GM19023 (cell line): ENCODE data around the gene TNIP3.

Experiments
- ATAC-seq: cut with Tn5 transposase; IDR thresholded peaks from one replicate; pipeline ENCODE4 v1.9.1; 2021; ENCODE audit warnings: mild to moderate bottlenecking, moderate library complexity; ENCODE audit not compliant: unreplicated experiment

Gene TNIP3

DNA sequence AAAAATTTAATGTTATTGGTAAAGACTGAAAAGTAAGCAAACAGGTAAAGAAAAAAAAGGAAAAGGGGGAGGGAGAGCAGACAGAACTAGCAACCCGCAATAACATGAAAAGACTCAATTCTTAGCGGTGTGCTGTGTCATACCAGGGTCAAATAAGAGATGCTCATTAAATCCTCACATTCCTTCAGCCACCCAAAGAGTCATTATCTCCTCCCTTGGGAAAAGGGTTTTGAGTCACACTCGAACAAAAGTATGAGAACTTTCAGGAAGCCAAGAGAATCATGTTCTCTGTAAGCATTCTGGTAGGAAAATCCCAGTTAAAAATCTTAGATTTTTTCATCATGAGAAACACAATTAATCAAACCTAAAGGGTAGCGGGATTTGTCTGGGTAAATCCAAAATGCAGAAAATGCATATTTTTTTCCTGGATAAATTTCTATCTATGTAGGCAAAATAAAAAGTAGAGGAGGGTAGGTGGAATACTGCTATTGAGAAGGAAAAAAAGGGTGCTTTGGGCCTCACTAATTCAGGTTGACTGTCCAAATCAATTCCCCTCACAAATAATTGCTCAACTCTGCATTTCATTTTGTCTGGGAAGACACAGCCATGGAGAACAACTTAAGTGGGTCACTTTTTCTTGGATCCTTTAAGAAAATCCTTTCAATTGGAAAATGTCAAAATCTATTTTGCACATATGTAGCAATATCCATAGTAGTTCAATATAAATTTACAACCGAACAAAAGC is 23.2 kb downstream of the TNIP3 start:
- ATAC-seq: no peak

DNA sequence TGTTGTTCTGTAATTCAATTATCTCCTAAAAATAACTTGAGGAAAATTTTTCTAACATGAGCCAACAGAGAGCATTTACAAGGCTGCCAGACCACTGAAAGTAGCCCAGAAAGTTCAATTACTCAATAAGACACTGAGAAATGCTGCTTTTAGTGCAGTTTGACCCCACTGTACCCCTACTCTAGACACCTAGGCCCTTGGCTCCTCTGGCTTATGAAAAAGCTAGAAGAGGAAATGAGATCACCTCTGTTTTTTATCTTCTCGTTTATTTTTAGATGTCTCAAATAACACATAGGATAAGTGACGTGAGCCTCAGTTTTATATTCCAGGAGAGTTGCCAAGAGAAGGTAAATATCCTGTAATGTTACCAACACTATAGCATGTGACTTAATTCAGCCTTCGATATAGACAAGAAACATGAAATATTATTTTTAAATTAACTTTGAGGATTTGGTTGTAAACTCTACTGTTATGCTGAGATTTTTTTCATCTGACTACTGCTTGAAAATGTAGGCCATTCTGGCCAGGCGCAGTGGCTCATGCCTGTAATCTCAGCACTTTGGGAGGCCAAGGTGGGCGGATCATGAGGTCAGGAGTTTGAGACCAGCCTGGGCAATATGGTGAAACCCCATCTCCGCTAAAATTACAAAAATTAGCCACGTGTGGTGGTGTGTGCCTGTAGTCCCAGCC is 24.4 kb downstream of the TNIP3 start:
- peak; percentile 52 for ATAC-seq

DNA sequence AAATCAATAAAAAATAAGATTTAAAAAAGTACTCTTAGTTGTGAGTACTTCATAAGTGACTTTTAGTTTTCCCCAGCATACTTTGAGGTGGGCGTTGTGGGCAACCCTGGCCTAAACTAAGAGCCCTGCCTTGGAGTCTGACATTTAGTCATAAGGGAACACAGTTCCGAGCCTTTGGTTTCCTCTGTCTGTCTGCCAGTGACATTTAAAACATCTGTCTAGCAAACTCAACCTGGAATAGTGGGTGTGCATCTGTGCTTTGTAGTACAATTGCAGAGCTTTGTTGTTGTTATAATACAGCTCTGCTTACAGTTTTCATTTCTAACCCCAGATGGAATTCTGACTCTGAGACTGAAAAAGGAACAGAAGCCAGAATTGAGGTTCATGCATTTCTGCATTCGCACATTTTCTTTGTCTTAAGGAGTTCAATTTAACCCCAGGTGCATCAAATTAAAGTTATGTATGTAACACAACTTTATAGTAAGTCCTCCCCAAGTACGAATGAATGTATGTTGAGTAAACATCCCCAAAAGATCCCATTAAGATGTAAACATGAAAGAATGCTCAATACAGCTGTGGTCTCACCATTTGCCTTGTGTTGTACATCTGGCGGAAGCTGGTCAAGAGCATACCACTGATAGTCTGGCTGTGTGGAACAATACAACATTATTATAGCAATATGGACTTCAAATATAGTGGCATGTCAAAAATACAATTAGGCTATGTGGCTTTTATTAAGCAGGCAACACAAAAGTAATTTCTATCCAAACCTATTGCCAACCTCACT is 25.9 kb downstream of the TNIP3 start:
- ATAC-seq: peak; percentile 63

DNA sequence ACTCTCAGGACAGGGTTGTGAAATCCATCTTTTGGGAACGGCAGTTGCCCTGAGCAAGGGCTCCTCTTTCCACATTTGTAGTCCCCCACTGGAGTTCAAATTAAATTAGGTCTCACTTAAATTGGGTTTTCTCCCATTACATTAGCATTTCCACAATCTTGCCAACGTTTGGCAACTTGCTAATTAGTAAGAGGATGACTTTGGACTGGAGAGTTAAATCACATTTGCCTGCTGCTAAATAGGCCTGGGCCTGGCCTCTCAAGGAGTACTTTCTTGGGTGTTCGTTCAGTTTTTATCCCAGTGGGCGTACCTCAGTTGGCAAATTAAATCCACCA is 33.8 kb downstream of the TNIP3 start:
- no peak for ATAC-seq

DNA sequence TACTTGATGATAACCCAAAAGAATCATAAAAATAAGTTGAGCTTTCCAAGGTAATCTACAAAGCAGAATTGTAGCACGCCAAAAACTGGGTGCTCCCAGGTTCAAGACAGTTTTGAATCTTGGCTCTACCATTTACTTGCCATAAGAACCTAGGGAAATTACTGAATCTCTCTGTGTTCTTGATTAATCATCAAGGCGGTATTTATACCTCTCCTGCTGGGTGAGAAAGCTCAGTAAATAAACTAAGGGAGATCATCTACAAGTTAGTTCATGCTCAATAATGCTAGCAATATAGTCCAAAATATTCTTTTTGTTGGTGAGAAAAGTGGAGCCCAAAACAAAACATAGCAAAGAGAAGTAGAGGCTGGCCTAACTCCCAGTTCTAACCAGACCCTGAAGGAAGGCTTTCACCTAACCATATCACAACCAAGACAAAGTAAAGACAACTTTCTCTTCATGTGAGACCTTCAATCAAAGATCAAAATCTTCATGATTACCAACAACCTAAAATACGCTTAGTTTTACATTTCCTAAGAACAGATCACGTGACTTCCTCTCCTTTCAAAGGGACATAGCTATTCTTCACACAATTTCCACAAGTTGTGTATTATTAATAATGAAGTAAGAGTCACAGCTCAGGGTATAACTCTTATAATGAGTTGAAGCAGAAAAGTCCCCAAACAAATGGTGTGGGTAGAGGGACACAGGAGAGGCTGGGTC is 34.4 kb downstream of the TNIP3 start:
- ATAC-seq: no peak

DNA sequence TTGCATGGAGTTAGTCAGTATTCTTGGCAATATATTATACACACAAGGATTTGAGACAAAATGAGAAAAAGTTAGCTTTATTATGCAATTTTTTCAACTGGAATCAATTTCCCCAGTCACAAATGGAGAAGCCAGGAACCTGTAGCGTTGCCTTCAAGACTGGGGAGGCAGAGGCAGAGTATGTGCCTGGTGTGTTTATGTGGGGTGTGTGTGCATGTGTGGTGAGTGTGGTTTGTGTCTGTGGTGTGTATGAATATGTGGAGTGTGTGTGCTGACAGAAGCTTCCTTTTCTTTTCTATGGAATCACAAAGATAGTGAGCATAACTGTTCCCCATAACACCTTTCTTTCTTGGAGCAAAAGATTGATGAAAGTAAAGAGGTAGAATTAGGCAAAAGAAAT is 37.0 kb downstream of the TNIP3 start:
- no peak for ATAC-seq

DNA sequence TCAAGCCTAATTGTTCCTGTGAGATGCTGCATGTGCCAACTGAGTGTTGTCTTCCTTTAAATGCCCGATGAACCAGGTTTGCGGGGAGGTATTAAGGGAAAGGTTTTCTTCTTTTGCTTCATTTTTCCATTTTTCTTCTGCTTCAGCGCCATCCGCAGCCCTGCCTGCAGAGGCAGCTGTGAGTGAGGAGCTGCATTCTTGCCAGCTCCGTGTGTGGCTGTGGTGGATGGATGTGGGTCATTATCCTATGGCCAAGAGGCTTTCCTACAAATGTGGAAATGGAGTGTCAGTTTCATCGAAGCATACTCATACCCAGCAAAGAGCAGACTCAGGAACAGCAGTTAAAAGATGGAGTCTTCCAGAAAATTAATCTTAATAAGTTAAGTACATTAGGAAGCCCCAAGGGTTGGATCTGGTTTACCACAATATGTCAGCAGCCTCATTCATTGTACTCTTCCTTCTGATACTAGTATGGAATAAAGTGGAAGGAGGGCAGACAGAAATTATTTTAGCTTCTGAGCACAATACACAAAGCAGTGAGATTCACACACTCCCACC is 37.6 kb downstream of the TNIP3 start:
- no peak for ATAC-seq

DNA sequence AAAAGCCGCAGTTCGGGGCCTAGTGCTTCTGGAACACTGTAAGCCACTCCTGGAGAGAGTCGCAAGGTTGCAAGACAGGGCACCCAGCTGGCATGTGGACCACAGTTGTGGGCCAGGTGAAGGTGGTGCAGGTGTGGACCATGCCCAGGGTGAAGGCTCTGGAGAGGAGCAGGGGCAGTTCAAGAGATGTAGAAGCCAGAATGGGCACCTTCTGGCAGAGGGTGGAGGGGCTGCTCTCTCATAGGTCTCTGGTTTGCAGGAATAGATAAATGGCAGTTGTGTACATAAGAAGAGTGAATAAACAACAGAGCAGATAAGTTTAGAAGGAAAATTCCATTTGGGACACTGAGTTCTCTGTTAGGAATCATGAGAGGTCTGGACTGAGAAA is 38.6 kb downstream of the TNIP3 start:
- ATAC-seq: no peak

DNA sequence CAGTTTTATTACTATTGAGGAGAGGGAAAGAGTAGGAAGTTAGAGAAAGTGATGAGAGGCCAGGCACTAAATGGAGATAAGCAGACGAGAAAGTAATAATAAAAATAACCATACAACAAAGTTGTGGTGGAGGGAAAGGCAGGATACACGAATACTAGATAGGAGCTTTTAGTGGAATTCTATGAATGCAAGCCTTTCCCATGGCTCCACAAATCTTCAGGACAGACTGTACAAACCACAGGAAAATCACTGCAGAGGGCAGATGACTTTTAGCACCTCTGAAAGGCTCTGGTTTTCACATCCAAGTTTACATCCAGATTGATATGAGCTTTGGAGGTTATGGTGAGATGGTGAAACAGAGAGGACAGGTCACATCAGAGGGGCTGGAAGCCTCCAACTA is 41.5 kb downstream of the TNIP3 start:
- no peak for ATAC-seq

DNA sequence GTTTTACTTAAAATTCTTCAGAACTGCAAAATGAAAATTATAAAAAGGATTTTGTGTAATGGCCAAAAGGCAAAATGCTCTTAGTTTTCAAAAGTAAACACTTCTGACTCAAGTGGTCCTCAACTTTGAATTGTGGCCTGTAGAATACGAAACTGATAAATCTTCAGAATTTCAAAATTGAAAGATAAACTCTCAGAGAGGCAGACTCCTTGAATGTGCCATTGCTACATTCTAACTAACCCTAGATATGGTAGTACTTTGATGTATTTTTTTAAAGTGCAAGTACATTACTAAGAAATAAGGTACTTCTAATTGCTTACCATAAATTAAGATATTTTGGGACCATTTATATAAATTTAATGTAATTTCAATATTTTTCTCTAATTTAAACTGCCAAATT is 44.4 kb downstream of the TNIP3 start:
- ATAC-seq: no peak

DNA sequence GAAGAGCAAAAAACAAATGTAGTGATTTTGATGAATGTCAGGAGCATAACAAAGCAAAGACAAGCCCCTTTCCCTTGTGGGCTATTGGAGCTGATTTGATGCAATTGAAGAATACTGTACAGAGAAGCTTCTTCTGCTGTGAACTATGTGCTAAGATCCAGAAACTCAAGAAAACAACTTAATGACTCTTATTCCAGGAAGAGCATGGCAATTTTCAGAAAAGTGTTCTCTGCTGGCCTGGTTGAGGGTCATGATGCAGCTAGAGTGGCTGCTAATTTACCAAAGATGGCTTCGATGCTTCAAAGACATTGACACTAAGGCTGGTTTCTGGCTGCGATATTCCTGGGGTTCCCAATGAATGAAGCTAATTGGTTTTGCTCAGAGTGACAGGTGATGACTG is 45.8 kb downstream of the TNIP3 start:
- no peak for ATAC-seq

DNA sequence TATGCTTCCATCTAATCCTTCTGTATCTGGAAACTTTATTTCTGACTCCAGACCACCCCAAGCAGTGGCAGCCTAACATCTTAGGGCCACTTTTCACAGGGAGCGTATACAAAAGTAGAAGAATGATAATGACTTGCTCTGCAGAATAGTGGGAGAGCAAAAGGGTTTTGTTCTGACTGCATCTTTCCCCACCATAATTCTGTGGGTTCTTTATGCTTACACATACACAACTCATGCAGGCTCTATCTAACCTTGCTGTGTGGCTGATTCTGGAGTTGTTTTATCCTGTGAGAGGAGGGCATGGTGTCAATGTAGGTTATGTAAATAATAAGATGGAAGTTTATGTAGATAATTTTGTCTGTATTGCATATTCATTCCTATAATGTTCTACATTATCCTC is 49.4 kb downstream of the TNIP3 start:
- ATAC-seq: no peak

DNA sequence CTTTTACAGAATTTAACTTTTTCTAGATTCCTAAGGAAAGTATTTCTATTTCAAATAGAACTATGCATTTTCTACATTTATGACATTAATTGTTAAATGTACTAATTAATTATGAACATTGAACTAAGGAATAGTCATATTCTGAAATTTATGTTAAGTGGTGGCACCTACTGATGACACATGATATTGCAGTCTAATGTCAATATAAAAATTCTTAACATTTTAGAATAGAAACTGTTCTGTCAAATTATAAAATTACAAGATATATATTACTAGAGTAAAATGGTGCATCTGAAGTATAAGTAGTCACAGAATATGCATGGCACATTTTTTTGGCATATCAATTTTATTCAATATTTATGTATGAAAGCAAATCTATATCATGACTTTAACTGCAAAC is 51.6 kb downstream of the TNIP3 start:
- no peak for ATAC-seq

DNA sequence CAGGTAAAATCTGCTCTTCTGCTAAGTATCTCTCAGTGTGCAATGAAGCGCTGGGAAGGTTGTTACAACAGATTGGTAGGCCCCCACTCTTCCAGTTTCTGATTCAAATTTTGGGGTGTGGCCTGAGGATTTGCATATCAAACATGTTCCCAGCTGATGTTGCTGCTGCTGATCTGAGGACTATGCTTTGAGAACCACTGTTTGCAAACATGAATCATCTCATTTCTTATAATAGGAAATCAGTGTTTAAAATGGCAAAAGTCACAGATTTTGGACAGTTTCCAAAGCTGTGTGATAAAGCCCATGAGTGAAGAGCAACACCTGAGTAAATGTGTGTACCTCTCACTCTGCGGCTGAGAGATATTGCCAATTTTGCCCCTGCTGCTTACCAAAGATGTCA is 55.6 kb downstream of the TNIP3 start:
- ATAC-seq: no peak

DNA sequence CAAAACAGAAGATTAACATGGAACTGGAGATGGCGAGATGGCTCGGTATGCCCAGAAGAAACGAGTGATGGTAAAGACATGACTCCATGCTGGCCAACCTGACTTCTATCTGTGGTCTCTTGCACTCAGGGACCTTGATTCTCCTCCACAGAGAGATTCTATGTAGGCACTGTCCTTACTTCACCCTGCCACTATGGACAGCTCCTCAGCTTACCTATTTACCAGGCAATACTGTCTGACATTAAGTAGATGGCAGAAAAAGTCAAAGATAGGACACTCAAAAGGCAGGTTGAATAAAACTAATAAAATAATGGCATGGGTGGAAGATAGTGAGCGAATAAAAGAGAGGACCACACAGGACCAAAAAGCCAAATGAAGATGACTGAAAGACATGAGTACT is 56.6 kb downstream of the TNIP3 start:
- ATAC-seq: no peak

DNA sequence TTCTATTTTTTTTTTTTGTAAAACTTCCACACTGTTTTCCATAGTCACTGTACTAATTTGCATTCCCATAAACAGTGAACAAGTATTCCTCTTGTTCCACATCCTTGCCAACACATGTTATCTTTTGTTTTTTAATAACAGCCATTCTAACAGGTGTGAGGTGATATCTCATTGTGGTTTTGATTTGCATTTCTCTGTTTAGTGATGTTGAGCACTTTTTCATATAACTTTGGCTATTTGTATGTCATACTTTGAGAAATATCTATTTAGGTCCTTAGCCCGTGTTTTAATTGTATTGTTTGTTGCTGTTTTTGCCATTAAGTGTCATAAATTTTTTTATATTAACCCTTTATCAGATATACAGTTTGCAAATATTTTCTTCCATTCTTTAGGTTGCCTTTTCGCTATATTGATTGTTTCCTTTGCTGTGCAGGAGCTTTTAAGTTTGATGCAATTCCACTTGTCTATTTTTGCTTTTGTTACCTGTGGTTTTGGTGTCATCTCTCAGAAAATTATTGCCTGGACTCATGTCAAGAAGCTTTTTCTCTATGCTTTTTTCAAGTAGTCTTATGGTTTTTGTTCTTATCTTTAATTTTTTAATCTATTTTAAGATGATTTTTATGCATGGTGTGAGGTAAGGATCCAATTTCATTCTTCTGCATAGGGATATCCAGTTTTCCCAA is 63.9 kb downstream of the TNIP3 start:
- ATAC-seq: no peak

DNA sequence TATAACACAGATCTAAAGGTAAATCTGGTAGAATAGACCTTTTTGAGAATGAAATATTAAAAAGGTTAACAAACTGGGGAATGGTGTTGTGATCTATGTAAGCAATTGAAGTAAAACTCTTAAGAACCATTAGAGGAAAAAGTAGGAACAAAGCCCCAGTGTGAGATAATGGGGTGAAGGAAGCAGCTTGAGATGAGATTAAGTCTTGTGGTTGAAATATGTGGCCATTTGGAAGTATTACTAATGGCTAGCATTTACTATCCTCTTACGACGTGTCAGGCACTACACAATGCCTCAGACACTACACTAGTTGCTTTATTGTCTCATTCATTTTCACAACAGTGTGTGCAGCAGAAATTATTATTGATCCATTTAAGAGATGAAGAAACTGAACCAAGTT is 65.9 kb downstream of the TNIP3 start:
- no peak for ATAC-seq

DNA sequence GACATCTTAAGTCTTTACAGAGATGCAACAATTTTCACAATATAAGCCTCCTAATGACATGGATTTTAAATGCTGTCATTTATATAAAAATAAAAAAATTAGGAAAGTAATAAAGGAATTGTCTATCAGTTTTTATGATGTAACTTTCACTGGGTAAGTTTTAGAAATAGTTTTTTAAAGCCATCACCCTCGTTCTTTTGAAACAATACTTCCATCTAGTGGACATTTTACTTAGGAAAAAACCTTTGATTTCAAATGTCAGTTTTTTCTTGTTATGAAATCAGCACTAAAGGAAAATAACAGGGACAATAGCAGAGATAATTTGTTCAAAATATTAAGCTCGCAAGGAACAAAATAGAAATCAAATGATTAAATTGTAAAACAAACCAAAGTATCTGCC is 67.5 kb downstream of the TNIP3 start:
- ATAC-seq: no peak

DNA sequence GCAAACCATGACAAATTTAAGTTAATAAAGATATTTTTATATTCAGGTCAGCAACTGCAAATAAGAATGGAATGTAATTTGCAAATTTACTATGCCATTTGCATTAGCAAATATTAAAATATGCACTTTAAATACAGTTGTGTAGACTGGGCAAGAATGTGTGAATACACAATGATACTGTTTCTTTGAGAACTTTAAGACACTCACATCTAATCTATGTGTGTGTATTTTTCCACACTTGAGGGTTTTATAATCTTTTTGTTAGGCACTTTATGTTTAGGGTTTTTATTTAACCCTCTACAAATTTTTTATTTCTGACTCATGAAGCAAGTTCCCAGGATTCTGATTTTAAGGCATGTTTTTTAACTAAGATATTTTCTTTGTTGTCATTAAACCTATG is 67.9 kb downstream of the TNIP3 start:
- no peak for ATAC-seq

DNA sequence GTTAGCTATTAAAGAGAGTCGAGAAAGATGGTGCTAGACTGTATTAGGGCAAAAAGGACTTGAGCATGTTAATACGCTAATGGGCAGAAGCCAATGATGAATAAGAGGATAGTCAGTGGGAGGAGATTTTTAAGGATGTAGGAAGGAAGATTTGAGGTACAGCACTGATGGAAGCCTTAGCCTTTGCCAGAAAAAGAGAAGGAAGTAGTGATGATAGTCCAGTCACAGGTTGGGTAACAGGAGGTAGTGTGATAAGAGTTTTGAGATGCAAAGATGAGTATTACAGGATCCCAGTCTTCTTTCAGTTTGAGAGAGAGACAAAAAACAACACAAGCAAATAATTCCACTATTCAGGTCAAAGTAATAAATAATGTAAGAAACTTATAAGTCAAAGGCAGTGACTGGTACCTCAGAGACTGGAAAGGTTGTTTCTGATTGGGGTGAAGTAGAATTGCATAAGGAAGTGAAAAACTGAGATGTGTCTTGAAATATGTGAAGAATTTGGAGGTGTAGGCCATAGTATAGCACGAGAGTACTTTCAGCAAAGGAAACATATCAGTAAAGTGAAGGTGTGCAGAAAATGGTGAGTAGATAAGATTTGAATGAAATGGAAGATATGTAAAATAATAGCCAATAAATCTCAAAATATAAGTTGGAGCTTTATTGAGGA is 69.7 kb downstream of the TNIP3 start:
- ATAC-seq: no peak
